NOMO-1 treated with DMSO at 0.1 percent for 48 hours (cell line): ENCODE data around the gene PLP1.

ENCODE experiments used
- DNase-seq: peaks from one replicate; lab custom pipeline; 2025; ENCODE audit not compliant: unreplicated experiment; lab: John Stamatoyannopoulos, UW

Gene PLP1

GRCh38 chrX:103823591-103823990 lies 47.0 kb downstream of the PLP1 start:
- no peak for DNase-seq

GRCh38 chrX:103825881-103826280 lies 49.2 kb downstream of the PLP1 start:
- no peak for DNase-seq

- DNase-seq: no peak
These were observed 51.9 kb downstream of the PLP1 start for GRCh38 chrX:103828529-103828928.

- DNase-seq: no peak
These were observed 54.2 kb downstream of the PLP1 start for GRCh38 chrX:103830848-103831247.

GRCh38 chrX:103831342-103831802 lies 54.7 kb downstream of the PLP1 start:
- no peak for DNase-seq

- DNase-seq: peak; percentile 34
These were observed 55.3 kb downstream of the PLP1 start, which contains the start of gene RAB9B for GRCh38 chrX:103831803-103832544. Gene RAB9B (minus strand): TSS chrX:103832257. CDS start chrX:103825784, 6,473 bp downstream.

GRCh38 chrX:103839404-103839803 lies 62.8 kb downstream of the PLP1 start:
- no peak for DNase-seq
